Measurements from ENCODE around the gene CNP.

The CNP gene

GRCh38 chr17:41982026-41982760 is 15.6 kb downstream of the CNP start:
- H3K27ac ChIP-seq = no peak overlapping the region
- TF ChIP-seq CTCF (IDR thresholded peaks at IDR 0.05; ENCODE audit: low read depth, low read length, missing control alignments) = no peak
- peaks cover 72% of the 10 kb centered on the region for H3K36me3 ChIP-seq (replicated peaks)
- H3K27me3 ChIP-seq (replicated peaks) = no peaks in the 10 kb centered on the region
- no peak overlapping the region for H3K4me3 ChIP-seq (ENCODE audit: low read depth, low read length)
- in situ Hi-C loops (cut with HindIII; ENCODE audit: low pct_ligation_motif_present, low sequenced_read_pairs) = no loop called here
- DNase-seq = no peak

GRCh38 chr17:41984454-41984853 is 17.9 kb downstream of the CNP start:
- in situ Hi-C loops (cut with HindIII; ENCODE audit: low pct_ligation_motif_present, low sequenced_read_pairs) = no loop called here
- no peak overlapping the region for H3K27ac ChIP-seq
- peaks cover 75% of the 10 kb centered on the region for H3K36me3 ChIP-seq (replicated peaks)
- H3K27me3 ChIP-seq (replicated peaks) = no peaks in the 10 kb centered on the region
- H3K4me3 ChIP-seq (ENCODE audit: low read depth, low read length) = no peak overlapping the region
- TF ChIP-seq CTCF (IDR thresholded peaks at IDR 0.05; ENCODE audit: low read depth, low read length, missing control alignments) = no peak
- no peak for DNase-seq

GRCh38 chr17:41985919-41986318 is 19.3 kb downstream of the CNP start:
- H3K27me3 ChIP-seq (replicated peaks) = no peaks in the 10 kb centered on the region
- no peak for DNase-seq
- in situ Hi-C loops (cut with HindIII; ENCODE audit: low pct_ligation_motif_present, low sequenced_read_pairs) = no loop called here
- no peak overlapping the region for H3K27ac ChIP-seq
- H3K4me3 ChIP-seq (ENCODE audit: low read depth, low read length) = no peak overlapping the region
- peaks cover 75% of the 10 kb centered on the region for H3K36me3 ChIP-seq (replicated peaks)
- TF ChIP-seq CTCF (IDR thresholded peaks at IDR 0.05; ENCODE audit: low read depth, low read length, missing control alignments) = no peak

- H3K27ac ChIP-seq = no peak overlapping the region
- no peak for DNase-seq
- TF ChIP-seq CTCF (IDR thresholded peaks at IDR 0.05; ENCODE audit: low read depth, low read length, missing control alignments) = no peak
- H3K27me3 ChIP-seq (replicated peaks) = no peaks in the 10 kb centered on the region
- in situ Hi-C loops (cut with HindIII; ENCODE audit: low pct_ligation_motif_present, low sequenced_read_pairs) = no loop called here
- H3K4me3 ChIP-seq (ENCODE audit: low read depth, low read length) = no peak overlapping the region
- H3K36me3 ChIP-seq (replicated peaks) = peaks cover 71% of the 10 kb centered on the region
These were observed 20.0 kb downstream of the CNP start for GRCh38 chr17:41986634-41987033.

GRCh38 chr17:41987642-41988041 is 21.0 kb downstream of the CNP start:
- DNase-seq = no peak
- TF ChIP-seq CTCF (IDR thresholded peaks at IDR 0.05; ENCODE audit: low read depth, low read length, missing control alignments) = no peak
- Histone ChIP-seq H3K36me3 (replicated peaks) (peaks cover 72% of the 10 kb centered on the region), H3K27me3 (replicated peaks) (no peaks in the 10 kb centered on the region), H3K4me3 (ENCODE audit: low read depth, low read length) (no peak overlapping the region), H3K27ac (no peak overlapping the region)
- in situ Hi-C loops (cut with HindIII; ENCODE audit: low pct_ligation_motif_present, low sequenced_read_pairs) = no loop called here

GRCh38 chr17:41988418-41988817 is 21.8 kb downstream of the CNP start:
- DNase-seq = no peak
- Histone ChIP-seq H3K36me3 (replicated peaks) (peaks cover 71% of the 10 kb centered on the region), H3K27ac (no peak overlapping the region), H3K27me3 (replicated peaks) (no peaks in the 10 kb centered on the region), H3K4me3 (ENCODE audit: low read depth, low read length) (no peak overlapping the region)
- no peak for TF ChIP-seq CTCF (IDR thresholded peaks at IDR 0.05; ENCODE audit: low read depth, low read length, missing control alignments)
- in situ Hi-C loops (cut with HindIII; ENCODE audit: low pct_ligation_motif_present, low sequenced_read_pairs) = no loop called here
